ENCODE results near the gene TRABD2B.

TRABD2B gene

GRCh38 chr1:47865881-47866535 is 131.2 kb downstream of the TRABD2B start:
- no peak for DNase-seq (ENCODE audit: low read depth in 1 of 2, low spot score in 1 of 2)
- in situ Hi-C loops (cut with HindIII; ENCODE audit: low pct_unique_long_range_greater_than_20kb, low sequenced_read_pairs) = no loop called here
- TF ChIP-seq JUND (IDR thresholded peaks at IDR 0.05; ENCODE audit: low read depth) = no peak

GRCh38 chr1:47859092-47859743 is 138.0 kb downstream of the TRABD2B start:
- no peak for TF ChIP-seq JUND (IDR thresholded peaks at IDR 0.05; ENCODE audit: low read depth)
- in situ Hi-C loops (cut with HindIII; ENCODE audit: low pct_unique_long_range_greater_than_20kb, low sequenced_read_pairs) = no loop called here
- DNase-seq (ENCODE audit: low read depth in 1 of 2, low spot score in 1 of 2) = no peak

GRCh38 chr1:47856996-47857395 is 140.2 kb downstream of the TRABD2B start:
- no peak for DNase-seq (ENCODE audit: low read depth in 1 of 2, low spot score in 1 of 2)
- no peak for TF ChIP-seq JUND (IDR thresholded peaks at IDR 0.05; ENCODE audit: low read depth)

GRCh38 chr1:47855230-47855629 is 142.0 kb downstream of the TRABD2B start:
- TF ChIP-seq JUND (IDR thresholded peaks at IDR 0.05; ENCODE audit: low read depth) = no peak
- in situ Hi-C loops (cut with HindIII; ENCODE audit: low pct_unique_long_range_greater_than_20kb, low sequenced_read_pairs) = no loop called here
- no peak for DNase-seq (ENCODE audit: low read depth in 1 of 2, low spot score in 1 of 2)

More at GRCh38 chr1:47856996-47857395, 140.2 kb downstream of the TRABD2B start:
- in situ Hi-C loops (cut with HindIII; ENCODE audit: low pct_unique_long_range_greater_than_20kb, low sequenced_read_pairs) = no loop called here

- TF ChIP-seq JUND (IDR thresholded peaks at IDR 0.05; ENCODE audit: low read depth) = no peak
- in situ Hi-C loops (cut with HindIII; ENCODE audit: low pct_unique_long_range_greater_than_20kb, low sequenced_read_pairs) = no loop called here
- DNase-seq (ENCODE audit: low read depth in 1 of 2, low spot score in 1 of 2) = no peak
Measured at GRCh38 chr1:47854552-47855144, 142.5 kb downstream of the TRABD2B start.

- in situ Hi-C loops (cut with HindIII; ENCODE audit: low pct_unique_long_range_greater_than_20kb, low sequenced_read_pairs) = no loop called here
- DNase-seq (ENCODE audit: low read depth in 1 of 2, low spot score in 1 of 2) = no peak
- TF ChIP-seq JUND (IDR thresholded peaks at IDR 0.05; ENCODE audit: low read depth) = no peak
Measured at GRCh38 chr1:47853852-47854251, 143.3 kb downstream of the TRABD2B start.

- no peak for TF ChIP-seq JUND (IDR thresholded peaks at IDR 0.05; ENCODE audit: low read depth)
- DNase-seq (ENCODE audit: low read depth in 1 of 2, low spot score in 1 of 2) = no peak
- in situ Hi-C loops (cut with HindIII; ENCODE audit: low pct_unique_long_range_greater_than_20kb, low sequenced_read_pairs) = no loop called here
Measured at GRCh38 chr1:47853059-47853458, 144.1 kb downstream of the TRABD2B start.

GRCh38 chr1:47852006-47852718 is 145.0 kb downstream of the TRABD2B start:
- no peak for TF ChIP-seq JUND (IDR thresholded peaks at IDR 0.05; ENCODE audit: low read depth)
- DNase-seq (ENCODE audit: low read depth in 1 of 2, low spot score in 1 of 2) = no peak
- in situ Hi-C loops (cut with HindIII; ENCODE audit: low pct_unique_long_range_greater_than_20kb, low sequenced_read_pairs) = no loop called here

- no peak for TF ChIP-seq JUND (IDR thresholded peaks at IDR 0.05; ENCODE audit: low read depth)
- in situ Hi-C loops (cut with HindIII; ENCODE audit: low pct_unique_long_range_greater_than_20kb, low sequenced_read_pairs) = no loop called here
- no peak for DNase-seq (ENCODE audit: low read depth in 1 of 2, low spot score in 1 of 2)
Measured at GRCh38 chr1:47850451-47850850, 146.7 kb downstream of the TRABD2B start.

- no peak for DNase-seq (ENCODE audit: low read depth in 1 of 2, low spot score in 1 of 2)
- no peak for TF ChIP-seq JUND (IDR thresholded peaks at IDR 0.05; ENCODE audit: low read depth)
- in situ Hi-C loops (cut with HindIII; ENCODE audit: low pct_unique_long_range_greater_than_20kb, low sequenced_read_pairs) = no loop called here
Measured at GRCh38 chr1:47849591-47850261, 147.5 kb downstream of the TRABD2B start.

- no peak for DNase-seq (ENCODE audit: low read depth in 1 of 2, low spot score in 1 of 2)
- no peak for TF ChIP-seq JUND (IDR thresholded peaks at IDR 0.05; ENCODE audit: low read depth)
- in situ Hi-C loops (cut with HindIII; ENCODE audit: low pct_unique_long_range_greater_than_20kb, low sequenced_read_pairs) = no loop called here
Measured at GRCh38 chr1:47849005-47849521, 148.1 kb downstream of the TRABD2B start.

GRCh38 chr1:47847763-47848162 is 149.4 kb downstream of the TRABD2B start:
- no peak for DNase-seq (ENCODE audit: low read depth in 1 of 2, low spot score in 1 of 2)
- in situ Hi-C loops (cut with HindIII; ENCODE audit: low pct_unique_long_range_greater_than_20kb, low sequenced_read_pairs) = no loop called here
- TF ChIP-seq JUND (IDR thresholded peaks at IDR 0.05; ENCODE audit: low read depth) = no peak
